BE2C (cell line): ENCODE results near the gene SLC16A11.
"Not testable (repeated sequence)": the region's sequence is repeated elsewhere in the genome, so short reads cannot be mapped to it uniquely, and the experiment has no call there.

Source experiments
- DNase-seq: peaks from one replicate; pipeline ENCODE4 v3.0.0-alpha.2; 2020
- H3K27me3 ChIP-seq: fragments of 250-450 bp; sonication (Bioruptor Pico); 2 replicates; pipeline ENCODE4 v1.5.1; 2020; ENCODE audit warnings: mild to moderate bottlenecking
- H3K36me3 ChIP-seq: fragments of 250-450 bp; sonication (Bioruptor Pico); 2 replicates; pipeline ENCODE4 v1.5.1; 2020; ENCODE audit warnings: mild to moderate bottlenecking
- H3K4me1 ChIP-seq: fragments of 250-450 bp; sonication (Bioruptor Pico); 2 replicates; pipeline ENCODE4 v1.5.1; 2020
- H3K4me3 ChIP-seq: 2 replicates; pipeline ENCODE4 v1.5.1; 2011; ENCODE audit warnings: low read depth, low read length
- H3K9me3 ChIP-seq: fragments of 250-450 bp; sonication (Bioruptor Pico); 2 replicates; pipeline ENCODE4 v1.5.1; 2020
- TF ChIP-seq, protein P1 (sequence below): IDR thresholded peaks from 2 replicates; pipeline ENCODE4 v1.5.1; 2012; ENCODE audit warnings: mild to moderate bottlenecking, low read depth, low read length

Gene SLC16A11

GRCh38 chr17:6997171-6997570 lies 46.7 kb downstream of the SLC16A11 start:
- no peak for DNase-seq
- no peaks in the 10 kb centered on the region for H3K27me3 ChIP-seq
- H3K9me3 ChIP-seq = no peaks in the 10 kb centered on the region
- TF ChIP-seq, protein P1, sequence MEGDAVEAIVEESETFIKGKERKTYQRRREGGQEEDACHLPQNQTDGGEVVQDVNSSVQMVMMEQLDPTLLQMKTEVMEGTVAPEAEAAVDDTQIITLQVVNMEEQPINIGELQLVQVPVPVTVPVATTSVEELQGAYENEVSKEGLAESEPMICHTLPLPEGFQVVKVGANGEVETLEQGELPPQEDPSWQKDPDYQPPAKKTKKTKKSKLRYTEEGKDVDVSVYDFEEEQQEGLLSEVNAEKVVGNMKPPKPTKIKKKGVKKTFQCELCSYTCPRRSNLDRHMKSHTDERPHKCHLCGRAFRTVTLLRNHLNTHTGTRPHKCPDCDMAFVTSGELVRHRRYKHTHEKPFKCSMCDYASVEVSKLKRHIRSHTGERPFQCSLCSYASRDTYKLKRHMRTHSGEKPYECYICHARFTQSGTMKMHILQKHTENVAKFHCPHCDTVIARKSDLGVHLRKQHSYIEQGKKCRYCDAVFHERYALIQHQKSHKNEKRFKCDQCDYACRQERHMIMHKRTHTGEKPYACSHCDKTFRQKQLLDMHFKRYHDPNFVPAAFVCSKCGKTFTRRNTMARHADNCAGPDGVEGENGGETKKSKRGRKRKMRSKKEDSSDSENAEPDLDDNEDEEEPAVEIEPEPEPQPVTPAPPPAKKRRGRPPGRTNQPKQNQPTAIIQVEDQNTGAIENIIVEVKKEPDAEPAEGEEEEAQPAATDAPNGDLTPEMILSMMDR = no peak
- H3K36me3 ChIP-seq = no peaks in the 10 kb centered on the region
- H3K4me3 ChIP-seq = no peak overlapping the region
- H3K4me1 ChIP-seq = no peaks in the 10 kb centered on the region

- TF ChIP-seq, protein P1 = no peak
- no peaks in the 10 kb centered on the region for H3K9me3 ChIP-seq
- no peak overlapping the region for H3K4me3 ChIP-seq
- no peaks in the 10 kb centered on the region for H3K36me3 ChIP-seq
- no peaks in the 10 kb centered on the region for H3K27me3 ChIP-seq
- no peaks in the 10 kb centered on the region for H3K4me1 ChIP-seq
- DNase-seq = no peak
Measured at GRCh38 chr17:6996256-6997011, 47.5 kb downstream of the SLC16A11 start.

DNA sequence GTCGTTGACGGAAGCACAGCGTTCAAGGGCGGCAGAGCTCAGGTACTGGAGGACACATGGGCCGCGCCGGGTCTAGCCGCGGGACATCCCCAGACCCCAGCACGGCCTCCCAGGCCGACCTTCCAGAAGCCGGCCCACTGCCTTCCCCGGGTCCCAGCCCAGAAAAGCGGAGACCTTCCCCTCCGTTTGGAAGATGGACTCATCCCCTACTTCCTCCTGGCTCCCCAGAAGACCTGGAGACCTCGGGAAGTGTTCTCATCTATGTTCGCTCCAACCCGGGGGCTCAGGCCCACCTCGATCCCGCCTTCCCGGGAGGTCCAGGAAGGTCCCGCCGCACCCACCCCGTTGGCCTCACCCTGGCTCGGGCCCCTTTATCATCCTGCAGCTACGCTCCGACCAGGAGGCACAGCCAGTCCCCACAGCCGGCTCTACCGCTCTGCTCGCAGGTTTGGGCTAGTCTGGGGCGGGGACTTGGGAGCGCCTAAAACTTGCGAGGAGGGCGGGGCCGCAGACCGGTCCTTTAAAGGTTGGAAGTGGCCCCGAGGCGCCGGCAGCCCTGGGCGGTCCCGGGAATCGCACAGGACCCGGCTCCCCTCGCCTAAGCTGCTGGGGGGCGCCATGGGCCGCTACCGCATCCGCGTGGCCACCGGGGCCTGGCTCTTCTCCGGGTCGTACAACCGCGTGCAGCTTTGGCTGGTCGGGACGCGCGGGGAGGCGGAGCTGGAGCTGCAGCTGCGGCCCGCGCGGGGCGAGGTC lies 48.2 kb downstream of the SLC16A11 start, which contains the start of gene ALOX12:
Gene ALOX12, plus strand, starts transcription at position 550 of the 756 bp plus-strand sequence. Its CDS starts 69 bp downstream, at position 619.
- H3K36me3 ChIP-seq = no peaks in the 10 kb centered on the region
- no peaks in the 10 kb centered on the region for H3K9me3 ChIP-seq
- DNase-seq = no peak
- no peaks in the 10 kb centered on the region for H3K27me3 ChIP-seq
- no peaks in the 10 kb centered on the region for H3K4me1 ChIP-seq
- no peak within 1 kb of the TSS for H3K4me3 ChIP-seq
- TF ChIP-seq, protein P1 = no peak

DNA sequence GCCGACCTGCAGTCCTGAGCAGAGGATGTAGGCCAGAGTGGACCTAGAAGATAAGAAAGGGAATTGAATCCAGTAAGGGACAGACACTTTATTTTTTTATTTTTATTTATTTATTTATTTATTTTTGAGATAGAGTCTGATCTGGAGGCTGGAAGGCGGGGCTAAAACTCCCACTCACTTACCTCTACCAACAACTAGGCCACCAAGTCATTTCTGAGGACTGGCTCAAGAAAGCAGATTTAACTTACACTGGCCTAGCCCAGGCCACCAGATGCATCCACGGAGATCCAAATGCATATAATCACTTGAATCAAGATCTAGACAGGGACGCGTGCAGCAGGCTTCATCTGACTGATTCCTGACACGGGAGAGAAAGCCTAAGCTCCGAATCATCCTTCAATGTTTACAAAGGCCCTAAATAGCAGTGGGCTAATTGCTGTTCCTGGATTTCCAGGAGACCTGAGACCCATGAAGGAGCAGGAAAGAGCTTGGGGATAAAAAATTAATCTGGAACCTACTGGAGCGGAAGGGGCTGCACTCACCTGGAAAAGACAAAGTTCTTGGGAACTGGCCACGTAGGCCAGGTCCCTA lies 49.1 kb downstream of the SLC16A11 start:
- no peak for DNase-seq

DNA sequence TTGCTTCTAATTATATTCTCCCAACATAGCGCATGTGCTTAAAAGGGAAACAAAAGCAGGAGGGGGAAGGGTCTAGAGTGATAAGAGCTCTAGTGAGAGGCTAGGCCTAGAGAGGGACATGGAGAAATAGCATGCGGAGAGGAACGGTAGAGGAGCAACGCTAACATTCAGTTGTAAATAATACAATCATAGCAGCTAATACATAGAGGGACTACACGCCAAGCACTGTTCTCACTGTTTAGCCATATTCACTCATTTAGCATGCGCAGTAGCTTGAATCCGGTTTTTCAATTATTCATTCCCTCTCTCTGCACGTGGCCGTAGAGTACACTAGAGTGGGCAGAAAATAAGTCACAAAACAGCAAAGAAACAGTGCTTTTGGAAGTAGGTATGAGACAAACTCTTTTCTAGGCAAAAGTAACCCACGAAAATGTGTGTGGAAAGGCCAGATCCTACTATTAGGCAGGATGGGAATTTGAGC lies 49.7 kb downstream of the SLC16A11 start:
- Histone ChIP-seq H3K27me3 (no peaks in the 10 kb centered on the region), H3K4me3 (no peak overlapping the region), H3K9me3 (no peaks in the 10 kb centered on the region), H3K4me1 (no peaks in the 10 kb centered on the region), H3K36me3 (no peaks in the 10 kb centered on the region)
- DNase-seq = no peak
- TF ChIP-seq, protein P1 = no peak

More for the DNA sequence above, 49.1 kb downstream of the SLC16A11 start:
- no peak overlapping the region for H3K4me3 ChIP-seq
- TF ChIP-seq, protein P1 = no peak
- H3K27me3 ChIP-seq = no peaks in the 10 kb centered on the region
- H3K36me3 ChIP-seq = no peaks in the 10 kb centered on the region
- no peaks in the 10 kb centered on the region for H3K4me1 ChIP-seq
- H3K9me3 ChIP-seq = no peaks in the 10 kb centered on the region

DNA sequence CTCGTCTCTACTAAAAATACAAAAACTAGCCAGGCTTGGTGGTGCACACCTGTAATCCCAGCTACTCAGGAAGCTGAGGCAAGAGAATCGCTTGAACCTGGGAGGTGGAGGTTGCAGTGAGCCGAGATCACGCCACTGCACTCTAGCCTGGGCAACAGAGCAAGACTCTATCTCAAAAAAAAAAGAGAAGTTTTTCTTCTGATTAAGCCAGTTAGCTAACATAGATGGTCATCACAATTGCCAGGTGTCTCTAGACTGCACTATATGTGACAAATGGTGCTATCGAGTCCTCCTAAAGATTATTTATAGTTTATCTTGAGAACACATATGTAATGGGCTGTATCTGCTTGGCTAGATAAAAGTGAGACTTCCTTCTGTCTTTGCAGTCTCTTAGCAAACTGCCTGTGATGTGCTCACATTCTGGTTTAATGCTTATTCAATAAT lies 50.3 kb downstream of the SLC16A11 start:
- H3K36me3 ChIP-seq, H3K4me3 ChIP-seq, H3K27me3 ChIP-seq, H3K4me1 ChIP-seq, DNase-seq, H3K9me3 ChIP-seq: not testable (repeated sequence)
